Mesenchymal stem cell (in vitro differentiated cells and primary cell): ENCODE results near the gene SCFD2.

Source experiments
- DNase-seq: peaks from one replicate; pipeline ENCODE4 v3.0.0-alpha.2; 2013
- H2AFZ ChIP-seq: one replicate; pipeline ENCODE4 v1.6.1; 2013; ENCODE audit warnings: low read depth, mild to moderate bottlenecking, control low read depth, inconsistent platforms, low read length, moderate library complexity
- H2AK5ac ChIP-seq: 2 replicates; pipeline ENCODE4 v1.6.1; 2013; ENCODE audit warnings: low read length, moderate library complexity, mild to moderate bottlenecking, inconsistent platforms; ENCODE audit not compliant: severe bottlenecking
- H2BK120ac ChIP-seq: one replicate; pipeline ENCODE4 v1.6.1; 2013; ENCODE audit warnings: low read depth, mild to moderate bottlenecking, inconsistent platforms, low read length, moderate library complexity
- H2BK12ac ChIP-seq, 2 experiments: one replicate each; pipeline ENCODE4 v1.6.1; 2013; ENCODE audit warnings: inconsistent platforms in 2 of 2, low read length in 2 of 2, mild to moderate bottlenecking in 2 of 2, moderate library complexity in 2 of 2, control low read depth in 1 of 2
- H2BK15ac ChIP-seq: one replicate; pipeline ENCODE4 v1.6.1; 2013; ENCODE audit warnings: mild to moderate bottlenecking, low read depth, inconsistent platforms; ENCODE audit not compliant: poor library complexity, severe bottlenecking
- H2BK5ac ChIP-seq: 2 replicates; pipeline ENCODE4 v1.6.1; 2013; ENCODE audit warnings: low read depth, mild to moderate bottlenecking, low read length, control low read depth, inconsistent platforms; ENCODE audit not compliant: poor library complexity, severe bottlenecking
- H3K14ac ChIP-seq, 2 experiments: one replicate each; pipeline ENCODE4 v1.6.1; 2013; ENCODE audit warnings: inconsistent platforms in 2 of 2, low read length in 2 of 2, control low read depth in 1 of 2, mild to moderate bottlenecking in 1 of 2, moderate library complexity in 1 of 2
- H3K18ac ChIP-seq, 2 experiments: one replicate each; pipeline ENCODE4 v1.6.1; 2013; ENCODE audit warnings: inconsistent platforms in 2 of 2, low read length in 2 of 2, control low read depth in 1 of 2, low read depth in 1 of 2, mild to moderate bottlenecking in 1 of 2
- H3K23ac ChIP-seq, 2 experiments: one replicate each; pipeline ENCODE4 v1.6.1; 2013; ENCODE audit warnings: inconsistent platforms in 2 of 2, low read length in 2 of 2, mild to moderate bottlenecking in 2 of 2, moderate library complexity in 2 of 2, control low read depth in 1 of 2
- H3K27ac ChIP-seq: 2 replicates; pipeline ENCODE4 v1.5.1; 2013; ENCODE audit warnings: mild to moderate bottlenecking, moderate library complexity, low read length, control low read depth, inconsistent platforms; ENCODE audit not compliant: poor library complexity, severe bottlenecking
- H3K27me3 ChIP-seq, 2 experiments: 2 replicates each; pipeline versions ENCODE4 v1.6.1 to v1.7.0; 2013; ENCODE audit warnings: low read length in 2 of 2, mild to moderate bottlenecking in 2 of 2, moderate library complexity in 2 of 2, control low read depth in 1 of 2, inconsistent platforms in 1 of 2; ENCODE audit not compliant: control insufficient read depth in 1 of 2, insufficient read depth in 1 of 2
- H3K36me3 ChIP-seq, 2 experiments: 2 replicates each; pipeline versions ENCODE4 v1.6.1 to v1.7.0; 2013; ENCODE audit warnings: low read length in 2 of 2, control low read depth in 1 of 2, inconsistent platforms in 1 of 2, low read depth in 1 of 2, mild to moderate bottlenecking in 1 of 2; ENCODE audit not compliant: insufficient read depth in 2 of 2, control insufficient read depth in 1 of 2
- H3K4ac ChIP-seq, 2 experiments: one replicate each; pipeline ENCODE4 v1.6.1; 2013; ENCODE audit warnings: inconsistent platforms in 2 of 2, low read length in 2 of 2, mild to moderate bottlenecking in 2 of 2, moderate library complexity in 2 of 2, control low read depth in 1 of 2, low read depth in 1 of 2
- H3K4me1 ChIP-seq: 2 replicates; pipeline ENCODE4 v1.6.1; 2013; ENCODE audit warnings: low read depth, low read length, control low read depth; ENCODE audit not compliant: control insufficient read depth, insufficient read depth
- H3K4me2 ChIP-seq: 2 replicates; pipeline ENCODE4 v1.6.1; 2013; ENCODE audit warnings: low read length, mild to moderate bottlenecking, inconsistent platforms; ENCODE audit not compliant: poor library complexity, severe bottlenecking
- H3K4me3 ChIP-seq, 2 experiments: 2 replicates each; pipeline versions ENCODE4 v1.5.1 to v1.7.0; 2013; ENCODE audit warnings: low read length in 2 of 2, mild to moderate bottlenecking in 2 of 2, control low read depth in 1 of 2, low read depth in 1 of 2; ENCODE audit not compliant: insufficient read depth in 1 of 2
- H3K79me1 ChIP-seq: replicated peaks from 2 replicates; pipeline ENCODE4 v1.6.1; 2013; ENCODE audit warnings: mild to moderate bottlenecking, control low read depth, low read length, inconsistent platforms; ENCODE audit not compliant: poor library complexity, severe bottlenecking
- H3K9ac ChIP-seq: 2 replicates; pipeline ENCODE4 v1.7.0; 2013; ENCODE audit warnings: mild to moderate bottlenecking, low read length, moderate library complexity
- H3K9me3 ChIP-seq: 2 replicates; pipeline ENCODE4 v1.7.0; 2013; ENCODE audit warnings: mild to moderate bottlenecking, low read length; ENCODE audit not compliant: control insufficient read depth
- H4K8ac ChIP-seq: one replicate; pipeline ENCODE4 v1.6.1; 2013; ENCODE audit warnings: inconsistent platforms, mild to moderate bottlenecking, low read length, moderate library complexity
- H4K91ac ChIP-seq: one replicate; pipeline ENCODE4 v1.6.1; 2013; ENCODE audit warnings: mild to moderate bottlenecking, low read length, inconsistent platforms
- whole genome bisulfite sequencing: methylation state at CpG from one replicate; pipeline ENCODE4 v1.1.7; 2013; ENCODE audit warnings: mixed read lengths; 5-methylcytosine and 5-hydroxymethylcytosine counted together

Gene SCFD2

GRCh38 chr4:52866734-52867133 is 499.1 kb downstream of the SCFD2 start:
- Histone ChIP-seq H2AFZ (no peak overlapping the region), H2AK5ac (no peak overlapping the region), H2BK15ac (no peak overlapping the region), H4K8ac (no peak overlapping the region), H2BK12ac (no peak overlapping the region), H3K9me3 (no peaks in the 10 kb centered on the region), H3K18ac (no peak overlapping the region), H3K9ac (no peak overlapping the region), H3K23ac (no peak overlapping the region), H3K4me1 (peaks cover 13% of the 10 kb centered on the region), H4K91ac (no peak overlapping the region), H3K27me3 (peaks cover 4 to 12% of the 10 kb centered on the region in 2 experiments), H3K36me3 (peaks cover 5 to 35% of the 10 kb centered on the region in 2 experiments), H3K4me3 (no peak overlapping the region), H3K4ac (no peak overlapping the region), H2BK5ac (no peak overlapping the region), H3K14ac (no peak overlapping the region), H3K79me1 (peaks cover 2% of the 10 kb centered on the region), H3K27ac (no peak overlapping the region), H2BK120ac (no peak overlapping the region), H3K4me2 (no peak overlapping the region)
- WGBS, result 90% methylated on average over 4 of the region's 4 CpGs
- DNase-seq, result no peak

DNA sequence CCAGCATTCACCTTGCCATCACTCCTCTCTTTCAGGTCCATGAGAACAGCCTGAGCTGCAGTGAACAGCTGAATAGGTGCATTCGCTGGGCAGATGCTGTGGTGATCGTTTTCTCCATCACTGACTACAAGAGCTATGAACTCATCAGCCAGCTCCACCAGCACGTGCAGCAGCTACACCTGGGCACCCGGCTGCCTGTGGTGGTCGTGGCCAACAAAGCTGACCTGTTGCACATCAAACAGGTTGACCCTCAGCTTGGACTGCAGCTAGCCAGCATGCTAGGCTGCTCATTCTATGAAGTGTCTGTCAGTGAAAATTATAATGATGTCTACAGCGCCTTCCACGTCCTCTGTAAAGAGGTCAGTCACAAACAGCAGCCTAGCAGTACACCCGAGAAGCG is 500.6 kb downstream of the SCFD2 start:
- Histone ChIP-seq H3K36me3 (peaks cover 2 to 21% of the 10 kb centered on the region in 2 experiments), H3K27ac (no peak overlapping the region), H2BK120ac (no peak overlapping the region), H2AK5ac (no peak overlapping the region), H2AFZ (no peak overlapping the region), H3K4ac (no peak overlapping the region), H3K4me2 (no peak overlapping the region), H4K91ac (no peak overlapping the region), H3K23ac (no peak overlapping the region), H4K8ac (no peak overlapping the region), H3K9me3 (no peaks in the 10 kb centered on the region), H2BK5ac (no peak overlapping the region), H3K4me3 (no peak overlapping the region), H2BK12ac (no peak overlapping the region), H3K18ac (no peak overlapping the region), H3K9ac (no peak overlapping the region), H3K14ac (no peak overlapping the region), H2BK15ac (no peak overlapping the region), H3K27me3 (peaks cover 14 to 20% of the 10 kb centered on the region in 2 experiments), H3K79me1 (peaks cover 2% of the 10 kb centered on the region), H3K4me1 (peaks cover 16% of the 10 kb centered on the region)
- no peak for DNase-seq
- 97% methylated on average over 9 of the region's 9 CpGs for WGBS

DNA sequence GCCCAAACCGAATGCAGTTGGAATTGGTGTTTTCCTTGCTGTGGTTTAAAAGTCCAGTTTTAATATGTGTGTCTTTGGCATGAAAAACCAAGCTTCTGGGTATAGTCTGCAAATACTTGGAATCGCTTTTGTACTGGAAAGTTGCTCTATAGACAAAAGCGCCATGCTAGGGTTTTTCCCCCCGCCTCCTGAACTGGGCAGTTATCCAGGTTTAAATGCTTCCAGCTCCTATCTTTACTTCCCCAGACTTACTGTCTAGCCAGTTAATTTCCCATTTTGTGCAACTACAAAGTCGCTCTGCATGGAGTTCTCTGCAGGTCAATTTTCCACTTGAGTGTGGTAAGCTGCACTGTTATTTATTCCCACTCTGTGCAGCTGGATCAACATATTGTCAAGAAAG is 501.1 kb downstream of the SCFD2 start:
- Histone ChIP-seq H2BK5ac (no peak overlapping the region), H4K91ac (no peak overlapping the region), H3K4me2 (no peak overlapping the region), H3K9ac (no peak overlapping the region), H2BK120ac (no peak overlapping the region), H4K8ac (no peak overlapping the region), H2AFZ (no peak overlapping the region), H2BK12ac (no peak overlapping the region), H3K9me3 (peaks cover 2% of the 10 kb centered on the region), H3K36me3 (peaks cover 2 to 20% of the 10 kb centered on the region in 2 experiments), H3K23ac (no peak overlapping the region), H3K79me1 (peaks cover 2% of the 10 kb centered on the region), H3K27ac (no peak overlapping the region), H3K14ac (no peak overlapping the region), H2BK15ac (no peak overlapping the region), H3K4me1 (peaks cover 16% of the 10 kb centered on the region), H2AK5ac (no peak overlapping the region), H3K4me3 (no peak overlapping the region), H3K18ac (no peak overlapping the region), H3K27me3 (peaks cover 19 to 25% of the 10 kb centered on the region in 2 experiments), H3K4ac (no peak overlapping the region)
- WGBS, result 95% methylated on average over 5 of the region's 5 CpGs
- no peak for DNase-seq

GRCh38 chr4:52863324-52863723 is 502.5 kb downstream of the SCFD2 start:
- Histone ChIP-seq H4K91ac (no peak overlapping the region), H3K4ac (no peak overlapping the region), H3K23ac (no peak overlapping the region), H3K4me3 (peak overlapping the region in 1 of 2 experiments; percentile 81), H3K4me1 (peaks cover 13% of the 10 kb centered on the region), H3K79me1 (peaks cover 2% of the 10 kb centered on the region), H3K9ac (no peak overlapping the region), H3K18ac (no peak overlapping the region), H3K27me3 (peaks cover 21 to 33% of the 10 kb centered on the region in 2 experiments), H3K14ac (no peak overlapping the region), H4K8ac (no peak overlapping the region), H2BK12ac (no peak overlapping the region), H2BK15ac (no peak overlapping the region), H3K27ac (no peak overlapping the region), H2BK120ac (no peak overlapping the region), H2AFZ (no peak overlapping the region), H3K4me2 (no peak overlapping the region), H2BK5ac (no peak overlapping the region), H2AK5ac (no peak overlapping the region), H3K9me3 (peaks cover 13% of the 10 kb centered on the region), H3K36me3 (peaks cover 2 to 20% of the 10 kb centered on the region in 2 experiments)
- no peak for DNase-seq
- 39% methylated on average over 6 of the region's 6 CpGs for WGBS
